Esophagus (tissue), 2 donors: ENCODE measurements around the gene OR1I1. TPM values are rescaled to one million over a fixed set of nuclear protein-coding genes. Genes with fewer than 3 reads are reported as not detected.

ENCODE experiments used
- H3K27ac ChIP-seq, 2 donors: one replicate each; pipeline ENCODE4 v1.5.1; 2013; ENCODE audit warnings: low read depth in 2 of 2, mild to moderate bottlenecking in 2 of 2, inconsistent platforms in 1 of 2, low read length in 1 of 2, moderate library complexity in 1 of 2
- H3K27me3 ChIP-seq, 2 donors: one replicate each; pipeline ENCODE4 v1.6.1; 2013; ENCODE audit warnings: low read length in 2 of 2, control low read depth in 1 of 2, mild to moderate bottlenecking in 1 of 2; ENCODE audit not compliant: insufficient read depth in 2 of 2, control insufficient read depth in 1 of 2
- H3K36me3 ChIP-seq, 2 donors: one replicate each; pipeline ENCODE4 v1.6.1; 2013; ENCODE audit warnings: low read length in 1 of 2; ENCODE audit not compliant: control insufficient read depth in 2 of 2, insufficient read depth in 2 of 2
- H3K4me1 ChIP-seq, 2 donors: one replicate each; pipeline ENCODE4 v1.6.1; 2013; ENCODE audit warnings: low read length in 1 of 2; ENCODE audit not compliant: control insufficient read depth in 2 of 2, insufficient read depth in 2 of 2
- H3K4me3 ChIP-seq, 2 donors: one replicate each; pipeline ENCODE4 v1.5.1; 2013; ENCODE audit warnings: low read length in 2 of 2, mild to moderate bottlenecking in 2 of 2, low read depth in 1 of 2, moderate library complexity in 1 of 2
- H3K9me3 ChIP-seq, 2 donors: one replicate each; pipeline ENCODE4 v1.6.1; 2013; ENCODE audit warnings: mild to moderate bottlenecking in 2 of 2, low read depth in 1 of 2, low read length in 1 of 2, moderate library complexity in 1 of 2; ENCODE audit not compliant: control insufficient read depth in 2 of 2, insufficient read depth in 1 of 2
- WGBS, 2 donors: extraction: QIAGEN DNeasy Blood & Tissue Kit; methylation state at CpG; one replicate each; pipeline ENCODE4 v1.1.7; 2013; 5-methylcytosine and 5-hydroxymethylcytosine counted together
- polyA plus RNA-seq, 2 donors: library from polyadenylated mRNA; stranded (reverse); fragments of 200-250 nt; gene quantifications; one replicate each; pipeline ENCODE4 v1.2.3, GENCODE V29; 2013
- donor health status: healthy with polysubstance abuse.
- donor health status: Bipolar disorder and iron deficiency.

OR1I1 gene, protein sequence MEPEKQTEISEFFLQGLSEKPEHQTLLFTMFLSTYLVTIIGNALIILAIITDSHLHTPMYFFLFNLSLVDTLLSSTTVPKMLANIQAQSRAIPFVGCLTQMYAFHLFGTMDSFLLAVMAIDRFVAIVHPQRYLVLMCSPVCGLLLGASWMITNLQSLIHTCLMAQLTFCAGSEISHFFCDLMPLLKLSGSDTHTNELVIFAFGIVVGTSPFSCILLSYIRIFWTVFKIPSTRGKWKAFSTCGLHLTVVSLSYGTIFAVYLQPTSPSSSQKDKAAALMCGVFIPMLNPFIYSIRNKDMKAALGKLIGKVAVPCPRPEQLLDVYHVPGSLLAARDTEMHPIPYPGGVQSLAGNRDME
- not detected for polyA plus RNA-seq

DNA sequence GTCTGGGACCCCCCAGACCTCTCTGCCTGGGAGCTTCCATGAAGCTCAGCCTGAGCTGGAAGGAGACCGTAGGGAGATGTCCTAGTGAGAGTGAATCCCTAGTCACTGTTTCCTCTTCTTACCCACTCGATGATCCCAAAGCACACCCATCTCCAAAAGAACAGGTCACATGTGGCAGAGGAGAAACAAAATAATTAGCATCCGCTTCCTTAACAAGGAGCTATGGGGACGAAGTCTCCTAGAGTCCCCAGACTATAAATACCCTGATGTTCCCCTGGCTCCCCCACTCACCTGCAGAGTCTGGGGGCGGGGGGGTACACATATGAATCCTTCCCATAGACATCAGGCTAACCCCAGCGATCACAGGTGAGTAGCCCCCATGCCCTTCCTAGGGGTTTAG is at the start of gene OR1I1:
TSS of gene OR1I1 (plus strand) at position 301 of the 400 bp plus-strand sequence. CDS start 4,855 bp downstream, outside the sequence.
- Histone ChIP-seq H3K27ac (no peak within 1 kb of the TSS), H3K27me3 (no peaks in the 10 kb centered on the region), H3K4me3 (no peak within 1 kb of the TSS), H3K36me3 (no peaks in the 10 kb centered on the region), H3K4me1 (no peaks in the 10 kb centered on the region), H3K9me3 (no peaks in the 10 kb centered on the region)
- WGBS, 2 donors, result 68 to 71% methylated on average over 6 of the region's 6 CpGs

DNA sequence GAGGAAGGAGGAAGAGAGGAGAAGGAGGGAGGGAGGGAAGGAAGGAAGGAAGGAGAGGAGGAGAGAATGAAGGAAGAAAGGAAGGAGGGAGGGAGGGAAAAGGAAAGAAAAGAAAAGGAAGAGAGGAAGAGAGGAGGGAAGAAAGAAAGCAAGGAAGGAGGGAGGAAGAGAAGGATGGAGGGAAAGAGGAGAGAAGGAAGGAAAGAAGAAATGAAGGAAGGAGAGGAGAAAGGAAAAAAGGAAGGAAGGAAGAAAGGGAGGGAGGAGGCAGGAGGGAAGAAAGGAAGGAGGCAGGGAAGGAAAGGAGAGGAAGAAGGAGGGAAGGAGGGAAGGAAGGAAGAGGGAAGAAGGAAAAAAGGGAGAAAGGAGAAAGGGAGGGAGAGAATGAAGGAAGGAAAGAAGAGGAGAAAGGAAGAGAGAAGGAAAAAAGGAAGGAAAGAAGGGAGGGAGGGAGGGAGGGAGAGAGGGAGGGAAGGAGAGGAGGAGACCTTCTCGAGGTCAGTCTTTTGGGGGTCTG is 46.2 kb upstream of the OR1I1 start:
- Histone ChIP-seq H3K27me3 (no peaks in the 10 kb centered on the region), H3K9me3 (no peaks in the 10 kb centered on the region), H3K27ac (no peak overlapping the region), H3K36me3 (no peaks in the 10 kb centered on the region), H3K4me3 (no peak overlapping the region), H3K4me1 (peaks cover 0 to 3% of the 10 kb centered on the region in 2 donors)
- WGBS, 2 donors, result 50 to 57% methylated on average over 1 of the region's 1 CpG

DNA sequence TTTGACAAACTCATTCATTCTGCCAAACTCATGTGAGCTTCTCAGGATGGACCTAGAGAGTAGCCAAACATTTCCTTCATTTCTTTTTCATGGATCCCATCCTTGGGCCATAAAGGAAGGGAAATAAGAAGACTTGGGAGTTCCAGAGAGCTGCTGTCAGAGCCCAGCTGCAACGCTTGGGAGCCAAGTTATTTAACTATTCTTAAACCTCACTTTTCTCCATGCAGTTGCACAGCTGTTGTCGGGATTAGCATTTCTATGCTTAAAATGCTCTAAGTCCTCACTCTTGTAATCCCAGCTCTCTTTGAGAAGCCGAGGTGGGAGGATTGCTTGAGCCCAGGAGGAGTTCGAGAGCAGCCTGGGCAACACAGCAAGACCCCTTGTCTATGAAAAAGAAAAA is 44.4 kb upstream of the OR1I1 start:
- Histone ChIP-seq H3K27ac (no peak overlapping the region), H3K4me1 (peaks cover 0 to 3% of the 10 kb centered on the region in 2 donors), H3K36me3 (no peaks in the 10 kb centered on the region), H3K27me3 (no peaks in the 10 kb centered on the region), H3K9me3 (peaks cover 0 to 3% of the 10 kb centered on the region in 2 donors), H3K4me3 (no peak overlapping the region)
- WGBS, 2 donors, result 26 to 32% methylated on average over 4 of the region's 4 CpGs

DNA sequence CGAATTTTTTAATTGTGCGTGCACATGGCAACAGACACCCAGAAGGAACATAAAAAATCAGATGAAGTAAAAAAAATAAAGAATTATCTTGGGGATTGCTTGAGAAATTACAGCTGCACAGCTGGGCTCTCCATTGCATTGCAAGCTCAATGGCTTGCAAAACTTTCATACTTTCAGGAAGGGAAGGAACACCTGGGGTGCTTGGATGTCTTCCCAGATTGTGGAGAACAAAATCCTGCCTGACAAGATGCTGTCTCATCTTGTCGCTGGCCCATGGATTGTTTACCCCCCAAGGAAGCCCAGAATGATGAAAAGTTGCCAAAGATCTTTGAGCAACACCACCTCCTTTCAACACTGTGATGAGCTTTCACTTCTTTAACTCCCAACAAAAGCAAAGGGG is 43.7 kb upstream of the OR1I1 start:
- H3K36me3 ChIP-seq, result no peaks in the 10 kb centered on the region
- no peaks in the 10 kb centered on the region for H3K27me3 ChIP-seq
- WGBS, 2 donors, result 31 to 56% methylated on average over 3 of the region's 3 CpGs
- peaks cover 0 to 3% of the 10 kb centered on the region in 2 donors for H3K9me3 ChIP-seq
- no peak overlapping the region for H3K4me3 ChIP-seq
- peaks cover 0 to 3% of the 10 kb centered on the region in 2 donors for H3K4me1 ChIP-seq
- H3K27ac ChIP-seq, result no peak overlapping the region

DNA sequence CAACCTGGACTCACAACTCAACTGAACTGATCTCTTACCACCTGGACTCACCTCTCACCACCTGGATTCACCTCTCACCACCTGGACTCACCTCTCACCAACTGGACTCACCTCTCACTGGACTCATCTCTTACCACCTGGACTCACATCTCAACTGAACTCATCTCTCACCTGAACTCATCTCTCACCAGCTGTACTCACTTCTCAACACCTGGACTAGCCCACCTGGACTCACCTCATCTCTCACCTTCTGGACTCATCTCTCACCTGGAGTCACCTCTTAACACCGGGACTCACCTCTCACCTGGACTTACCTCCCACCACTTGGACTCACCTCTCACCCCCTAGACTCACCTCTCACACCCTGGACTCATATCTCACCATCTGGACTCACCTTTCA is 40.0 kb upstream of the OR1I1 start:
- Histone ChIP-seq H3K36me3 (no peaks in the 10 kb centered on the region), H3K4me3 (no peak overlapping the region), H3K27ac (no peak overlapping the region), H3K4me1 (peaks cover 0 to 3% of the 10 kb centered on the region in 2 donors), H3K27me3 (no peaks in the 10 kb centered on the region), H3K9me3 (peaks cover 0 to 3% of the 10 kb centered on the region in 2 donors)
- 67 to 77% methylated on average over 1 of the region's 1 CpG for WGBS, 2 donors

DNA sequence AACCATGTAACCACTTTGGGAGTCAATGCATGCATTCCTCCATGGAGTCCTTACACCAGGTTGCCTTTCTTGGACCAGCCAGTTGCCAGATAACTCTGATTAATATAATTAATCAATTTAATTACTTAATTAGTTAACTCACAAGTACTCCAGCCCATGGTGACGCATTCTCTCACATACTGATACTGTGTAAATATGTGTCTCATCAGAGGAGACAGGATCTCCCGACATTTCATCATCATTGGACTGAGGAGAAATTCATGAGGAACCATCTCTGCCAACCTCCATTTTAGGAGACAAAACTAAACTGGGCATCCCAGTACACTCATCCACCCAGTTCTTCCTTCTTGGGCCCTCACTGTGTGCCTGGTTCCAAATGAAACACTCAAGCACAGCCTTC is 39.2 kb upstream of the OR1I1 start:
- WGBS, 2 donors, result 76 to 82% methylated on average over 2 of the region's 2 CpGs
- H3K9me3 ChIP-seq, result peaks cover 0 to 3% of the 10 kb centered on the region in 2 donors
- no peak overlapping the region for H3K4me3 ChIP-seq
- no peaks in the 10 kb centered on the region for H3K36me3 ChIP-seq
- H3K27ac ChIP-seq, result no peak overlapping the region
- H3K4me1 ChIP-seq, result peaks cover 0 to 3% of the 10 kb centered on the region in 2 donors
- H3K27me3 ChIP-seq, result no peaks in the 10 kb centered on the region

DNA sequence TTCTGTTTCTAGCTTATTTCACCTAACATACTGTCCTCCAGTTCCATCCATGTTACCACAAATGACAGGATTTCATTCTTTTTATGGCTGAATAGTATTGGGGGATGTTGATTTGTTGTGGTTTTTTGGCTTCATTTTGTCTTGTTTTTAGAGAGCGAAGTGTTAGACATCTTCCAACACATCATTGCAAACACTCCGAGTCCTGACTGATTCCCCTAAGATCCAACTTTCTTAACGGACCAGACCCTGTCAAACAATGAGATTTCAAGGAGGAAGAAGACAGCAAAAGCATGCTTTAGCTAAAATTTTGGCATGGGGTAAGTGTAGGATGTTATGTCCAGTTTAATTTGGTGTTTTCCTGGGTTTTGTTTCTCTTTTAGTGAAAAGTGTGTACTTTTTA is 36.5 kb upstream of the OR1I1 start:
- H3K36me3 ChIP-seq, result no peaks in the 10 kb centered on the region
- peaks cover 0 to 5% of the 10 kb centered on the region in 2 donors for H3K4me1 ChIP-seq
- no peaks in the 10 kb centered on the region for H3K27me3 ChIP-seq
- no peak overlapping the region for H3K4me3 ChIP-seq
- WGBS, 2 donors, result 49 to 69% methylated on average over 3 of the region's 3 CpGs
- H3K9me3 ChIP-seq, result peaks cover 0 to 3% of the 10 kb centered on the region in 2 donors
- no peak overlapping the region for H3K27ac ChIP-seq

DNA sequence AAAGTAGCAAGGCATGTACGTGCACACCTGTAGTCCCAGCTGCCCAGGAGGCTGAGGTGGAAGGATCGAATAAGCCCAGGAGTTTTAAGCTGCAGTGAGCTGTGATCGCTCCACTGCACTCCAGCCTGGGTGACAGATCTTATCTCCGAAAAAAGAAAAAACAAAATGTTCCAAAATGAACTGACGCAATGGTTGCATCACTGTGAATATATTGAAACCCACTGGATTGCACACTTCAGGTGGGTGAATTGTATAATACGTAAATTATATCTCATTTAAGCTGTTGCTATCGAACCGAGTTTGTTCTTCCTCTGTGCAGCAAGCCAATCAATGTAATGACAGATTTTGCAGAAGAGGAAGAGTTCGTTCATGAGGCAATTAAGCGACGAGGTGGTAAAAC is 34.3 kb upstream of the OR1I1 start:
- Histone ChIP-seq H3K9me3 (no peaks in the 10 kb centered on the region), H3K4me3 (no peak overlapping the region), H3K27me3 (no peaks in the 10 kb centered on the region), H3K36me3 (no peaks in the 10 kb centered on the region), H3K27ac (no peak overlapping the region), H3K4me1 (peaks cover 0 to 5% of the 10 kb centered on the region in 2 donors)
- 66 to 78% methylated on average over 11 of the region's 11 CpGs for WGBS, 2 donors

DNA sequence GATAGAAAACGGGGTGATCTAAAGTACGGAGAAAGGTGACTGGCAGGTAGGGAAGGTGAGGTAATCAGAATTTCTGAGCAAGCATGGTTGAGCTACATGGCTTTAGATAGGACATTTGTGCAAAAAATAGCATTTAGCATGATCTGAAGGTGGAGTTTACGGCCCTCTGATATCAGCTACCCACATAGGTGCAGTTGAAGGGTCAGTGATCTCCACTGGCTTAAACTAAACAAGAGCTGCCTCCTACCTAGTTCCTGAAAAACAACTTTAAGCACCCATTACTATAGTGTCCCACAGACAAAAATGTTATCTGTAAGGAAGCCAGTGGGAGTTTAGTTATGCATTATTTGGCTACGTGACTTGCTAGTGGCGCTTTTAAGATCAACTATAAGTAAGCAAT is 33.9 kb upstream of the OR1I1 start:
- Histone ChIP-seq H3K4me3 (no peak overlapping the region), H3K27ac (no peak overlapping the region), H3K36me3 (no peaks in the 10 kb centered on the region), H3K4me1 (peaks cover 0 to 5% of the 10 kb centered on the region in 2 donors), H3K27me3 (no peaks in the 10 kb centered on the region), H3K9me3 (no peaks in the 10 kb centered on the region)
- WGBS, 2 donors, result 72 to 77% methylated on average over 5 of the region's 5 CpGs
